Loucy (cell line): ENCODE data around the gene KCNA10.

Experiments
- H2AFZ ChIP-seq: fragments of 200-600 bp; sonication (generic); 2 replicates; pipeline ENCODE4 v1.6.0; 2016; ENCODE audit warnings: antibody characterized with exemption, mild to moderate bottlenecking, low read length, moderate library complexity
- H3F3A ChIP-seq: fragments of 200-600 bp; 2 replicates; pipeline ENCODE4 v1.6.0; 2016; ENCODE audit warnings: antibody characterized with exemption, low read depth, mild to moderate bottlenecking
- H3K27me3 ChIP-seq: fragments of 200-600 bp; sonication (generic); 2 replicates; pipeline ENCODE4 v1.6.1; 2014; ENCODE audit warnings: low read length, mild to moderate bottlenecking; ENCODE audit not compliant: insufficient read depth, poor library complexity, severe bottlenecking
- H3K36me3 ChIP-seq: fragments of 200-600 bp; sonication (generic); 2 replicates; pipeline ENCODE4 v1.6.1; 2016; ENCODE audit warnings: low read length; ENCODE audit not compliant: insufficient read depth
- H3K4me1 ChIP-seq: fragments of 200-600 bp; sonication (generic); 2 replicates; pipeline ENCODE4 v1.5.1; 2014; ENCODE audit warnings: low read length, mild to moderate bottlenecking; ENCODE audit not compliant: insufficient read depth, poor library complexity, severe bottlenecking
- H3K4me2 ChIP-seq: fragments of 200-600 bp; sonication (generic); 2 replicates; pipeline ENCODE4 v1.6.0; 2014; ENCODE audit warnings: antibody characterized with exemption, low read length, low read depth, mild to moderate bottlenecking; ENCODE audit not compliant: poor library complexity, severe bottlenecking
- H3K4me3 ChIP-seq: fragments of 200-600 bp; sonication (generic); 2 replicates; pipeline ENCODE4 v1.5.1; 2014; ENCODE audit warnings: low read length, mild to moderate bottlenecking, mixed read lengths; ENCODE audit not compliant: poor library complexity, severe bottlenecking
- H3K79me2 ChIP-seq: fragments of 200-600 bp; sonication (generic); 2 replicates; pipeline ENCODE4 v1.6.1; 2014; ENCODE audit warnings: low read length; ENCODE audit not compliant: insufficient read depth
- H3K9ac ChIP-seq: fragments of 200-600 bp; sonication (generic); 2 replicates; pipeline ENCODE4 v1.6.0; 2014; ENCODE audit warnings: mild to moderate bottlenecking, low read depth, low read length, moderate library complexity; ENCODE audit not compliant: poor library complexity, severe bottlenecking
- H3K9me2 ChIP-seq: fragments of 200-600 bp; sonication (generic); replicated peaks from 2 replicates; pipeline ENCODE4 v1.6.1; 2016; ENCODE audit warnings: low read depth, low read length, mixed read lengths
- H3K9me3 ChIP-seq: fragments of 200-600 bp; sonication (generic); 2 replicates; pipeline ENCODE4 v1.6.1; 2014; ENCODE audit warnings: mild to moderate bottlenecking, antibody characterized with exemption, low read length, low read depth; ENCODE audit not compliant: insufficient read depth
- H4K20me1 ChIP-seq: fragments of 200-600 bp; sonication (generic); 2 replicates; pipeline ENCODE4 v1.6.0; 2014; ENCODE audit warnings: antibody characterized with exemption, low read length, mild to moderate bottlenecking; ENCODE audit not compliant: insufficient read depth, poor library complexity, severe bottlenecking
- EZH2phosphoT487 ChIP-seq: fragments of 200-600 bp; IDR thresholded peaks from 2 replicates; pipeline ENCODE4 v1.6.1; 2018; ENCODE audit warnings: antibody characterized with exemption, mild to moderate bottlenecking, moderate library complexity, borderline replicate concordance
- TF ChIP-seq, protein P1 (sequence below): fragments of 200-600 bp; sonication (generic); conservative IDR thresholded peaks from 2 replicates; pipeline ENCODE4 v1.5.1; 2014; ENCODE audit warnings: mild to moderate bottlenecking, antibody characterized with exemption, low read length

The KCNA10 gene

DNA sequence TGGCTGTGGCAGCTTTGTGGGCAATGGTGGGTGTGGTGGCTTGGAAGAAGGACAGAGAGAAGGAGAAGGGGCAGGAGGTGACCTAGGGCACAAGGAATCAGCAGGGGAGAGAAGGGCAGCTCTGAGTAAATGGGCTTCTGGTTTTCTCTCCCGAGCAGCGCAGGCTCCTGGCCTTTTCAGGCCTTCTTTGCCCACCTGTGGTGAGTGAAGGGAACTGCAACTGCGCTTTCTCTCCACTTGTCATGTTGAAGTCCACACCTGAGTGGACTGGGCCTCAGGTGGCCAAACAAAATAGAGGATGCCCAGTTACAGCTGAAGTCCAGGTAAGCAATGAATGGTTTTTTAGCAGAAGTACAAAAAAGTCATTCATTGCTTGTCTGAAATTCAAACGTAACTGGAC is 29.4 kb upstream of the KCNA10 start:
- H3F3A ChIP-seq, result no peaks in the 10 kb centered on the region
- no peaks in the 10 kb centered on the region for H3K79me2 ChIP-seq
- no peaks in the 10 kb centered on the region for H4K20me1 ChIP-seq
- no peak overlapping the region for H3K9ac ChIP-seq
- no peaks in the 10 kb centered on the region for H3K27me3 ChIP-seq
- no peak for TF ChIP-seq EZH2phosphoT487
- TF ChIP-seq, protein P1, sequence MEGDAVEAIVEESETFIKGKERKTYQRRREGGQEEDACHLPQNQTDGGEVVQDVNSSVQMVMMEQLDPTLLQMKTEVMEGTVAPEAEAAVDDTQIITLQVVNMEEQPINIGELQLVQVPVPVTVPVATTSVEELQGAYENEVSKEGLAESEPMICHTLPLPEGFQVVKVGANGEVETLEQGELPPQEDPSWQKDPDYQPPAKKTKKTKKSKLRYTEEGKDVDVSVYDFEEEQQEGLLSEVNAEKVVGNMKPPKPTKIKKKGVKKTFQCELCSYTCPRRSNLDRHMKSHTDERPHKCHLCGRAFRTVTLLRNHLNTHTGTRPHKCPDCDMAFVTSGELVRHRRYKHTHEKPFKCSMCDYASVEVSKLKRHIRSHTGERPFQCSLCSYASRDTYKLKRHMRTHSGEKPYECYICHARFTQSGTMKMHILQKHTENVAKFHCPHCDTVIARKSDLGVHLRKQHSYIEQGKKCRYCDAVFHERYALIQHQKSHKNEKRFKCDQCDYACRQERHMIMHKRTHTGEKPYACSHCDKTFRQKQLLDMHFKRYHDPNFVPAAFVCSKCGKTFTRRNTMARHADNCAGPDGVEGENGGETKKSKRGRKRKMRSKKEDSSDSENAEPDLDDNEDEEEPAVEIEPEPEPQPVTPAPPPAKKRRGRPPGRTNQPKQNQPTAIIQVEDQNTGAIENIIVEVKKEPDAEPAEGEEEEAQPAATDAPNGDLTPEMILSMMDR, result peak; percentile 66
- no peak overlapping the region for H2AFZ ChIP-seq
- H3K4me1 ChIP-seq, result no peaks in the 10 kb centered on the region
- no peaks in the 10 kb centered on the region for H3K36me3 ChIP-seq
- H3K9me2 ChIP-seq, result no peaks in the 10 kb centered on the region
- no peaks in the 10 kb centered on the region for H3K9me3 ChIP-seq
- no peak overlapping the region for H3K4me3 ChIP-seq
- no peak overlapping the region for H3K4me2 ChIP-seq

DNA sequence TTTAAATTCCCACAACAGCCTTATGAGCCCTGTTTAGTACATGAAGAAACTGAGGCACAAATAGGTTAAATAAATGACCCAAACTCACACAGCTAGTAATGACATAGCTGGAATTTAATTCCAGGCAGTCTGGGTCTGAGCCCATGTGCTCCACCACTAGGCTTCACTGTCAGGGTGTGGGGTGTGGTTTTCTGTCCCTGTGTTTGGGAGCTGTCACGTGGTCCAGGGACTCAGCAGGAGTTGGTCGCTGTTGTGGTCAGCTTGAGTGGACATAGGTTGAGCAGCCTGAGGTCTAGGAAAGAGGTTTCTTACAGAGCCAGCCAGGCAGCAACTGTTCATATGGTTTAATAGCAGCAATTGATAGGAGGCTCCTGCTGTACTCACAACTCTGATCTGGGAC is 28.0 kb upstream of the KCNA10 start:
- Histone ChIP-seq H3K9ac (no peak overlapping the region), H3K36me3 (no peaks in the 10 kb centered on the region), H2AFZ (no peak overlapping the region), H3K9me2 (no peaks in the 10 kb centered on the region), H3K79me2 (no peaks in the 10 kb centered on the region), H3K4me1 (no peaks in the 10 kb centered on the region), H3K9me3 (no peaks in the 10 kb centered on the region), H3K4me3 (no peak overlapping the region), H4K20me1 (no peaks in the 10 kb centered on the region), H3F3A (no peaks in the 10 kb centered on the region), H3K27me3 (no peaks in the 10 kb centered on the region), H3K4me2 (no peak overlapping the region)
- TF ChIP-seq, protein P1, result no peak
- TF ChIP-seq EZH2phosphoT487, result no peak

DNA sequence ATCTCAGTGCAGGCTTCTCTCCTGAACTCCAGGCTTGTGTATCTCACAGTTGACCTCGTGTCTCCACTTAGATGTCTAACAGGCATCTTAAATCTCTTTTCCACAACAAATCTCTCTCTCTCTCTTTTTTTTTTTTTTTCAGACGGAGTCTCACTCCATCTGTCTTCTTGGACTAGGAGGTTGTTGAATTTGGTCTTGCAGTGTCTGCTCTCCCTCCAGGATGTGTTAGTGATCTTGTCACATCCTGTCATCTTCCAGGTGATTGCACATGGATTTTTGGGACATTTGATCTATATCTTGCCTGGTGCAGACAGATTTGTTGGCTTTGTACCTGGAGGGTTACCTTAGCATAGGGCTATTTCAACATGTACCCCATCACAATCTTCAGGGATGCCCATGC is 26.5 kb upstream of the KCNA10 start:
- Histone ChIP-seq H3K9me3 (no peaks in the 10 kb centered on the region), H3K9me2 (no peaks in the 10 kb centered on the region), H3K9ac (no peak overlapping the region), H3K36me3 (no peaks in the 10 kb centered on the region), H3K27me3 (no peaks in the 10 kb centered on the region), H3K4me3 (no peak overlapping the region), H2AFZ (no peak overlapping the region), H4K20me1 (no peaks in the 10 kb centered on the region), H3K79me2 (no peaks in the 10 kb centered on the region), H3F3A (no peaks in the 10 kb centered on the region), H3K4me1 (no peaks in the 10 kb centered on the region), H3K4me2 (no peak overlapping the region)
- TF ChIP-seq, protein P1, result no peak
- TF ChIP-seq EZH2phosphoT487, result no peak
